T-cell (primary cell): ENCODE data around the gene NIPSNAP2. TPM values are rescaled to one million over a fixed set of nuclear protein-coding genes. Genes with fewer than 3 reads are reported as not detected.

Experiments used
- ATAC-seq, 4 experiments: fragments of 200-7000 bp in 3 of 4; fragments of 150-1000 bp in 1 of 4; cut with Tn5 transposase; replicated peaks in 1 of 4; 1 replicate in 3 of 4; 2 replicates in 1 of 4; pipeline ENCODE4 v1.10.0; 2021; ENCODE audit warnings: moderate library complexity in 3 of 4, mild to moderate bottlenecking in 2 of 4, moderate number of reproducible peaks in 1 of 4
- CTCF ChIA-PET, 2 donors: fragments of 300-600 bp; sonication (Branson Sonifier 250); formaldehyde crosslinking; loops; one replicate each; lab custom pipeline; 2022; ENCODE audit warnings: antibody characterized with exemption in 2 of 2; lab: Charles Lee
- POLR2A ChIA-PET, 2 donors: fragments of 300-600 bp; sonication (Branson Sonifier 250); formaldehyde crosslinking; loops; one replicate each; lab custom pipeline; 2022; ENCODE audit warnings: antibody characterized with exemption in 2 of 2; lab: Charles Lee
- DNase-seq, 35 experiments: peaks; one replicate each; pipeline versions ENCODE4 v3.0.0 to v3.0.0-alpha.2; 2013 to 2023
- H3K27ac ChIP-seq: one replicate; pipeline ENCODE4 v1.5.1; 2013; ENCODE audit warnings: low read length
- H3K27me3 ChIP-seq, 2 experiments: replicated peaks in 1 of 2; 1 replicate in 1 of 2; 2 replicates in 1 of 2; pipeline versions ENCODE4 v1.6.1 to v1.7.0; 2013; ENCODE audit warnings: low read length in 1 of 2, mixed read lengths in 1 of 2; ENCODE audit not compliant: control insufficient read depth in 2 of 2, insufficient read depth in 2 of 2; ENCODE audit errors: extremely low read depth in 1 of 2
- H3K36me3 ChIP-seq, 2 donors: 1 replicate in 1 of 2; 2 replicates in 1 of 2; pipeline versions ENCODE4 v1.6.1 to v1.7.0; 2013; ENCODE audit warnings: low read length in 1 of 2; ENCODE audit not compliant: control insufficient read depth in 2 of 2, insufficient read depth in 1 of 2; ENCODE audit errors: extremely low read depth in 1 of 2
- H3K4me1 ChIP-seq, 2 experiments: 1 replicate in 1 of 2; 2 replicates in 1 of 2; pipeline versions ENCODE4 v1.6.1 to v1.7.0; 2013; ENCODE audit warnings: low read length in 2 of 2, mixed read lengths in 1 of 2; ENCODE audit not compliant: insufficient read depth in 2 of 2, control insufficient read depth in 1 of 2; ENCODE audit errors: extremely low read depth in 1 of 2
- H3K4me3 ChIP-seq, 2 donors: 1 replicate in 1 of 2; 2 replicates in 1 of 2; pipeline versions ENCODE4 v1.5.1 to v1.7.0; 2013; ENCODE audit warnings: mild to moderate bottlenecking in 2 of 2, low read length in 1 of 2, moderate library complexity in 1 of 2; ENCODE audit not compliant: control insufficient read depth in 1 of 2; ENCODE audit errors: extremely low read depth in 1 of 2
- H3K9me3 ChIP-seq: 2 replicates; pipeline ENCODE4 v1.7.0; 2013
- H3K27ac Mint-ChIP-seq, 2 donors: one replicate each; pipeline ENCODE4 v1.8.0; 2020 to 2021; ENCODE audit warnings: mild to moderate bottlenecking in 2 of 2, mixed read lengths in 2 of 2
- H3K27me3 Mint-ChIP-seq, 2 donors: one replicate each; pipeline ENCODE4 v1.8.0; 2021 to 2022; ENCODE audit warnings: mixed read lengths in 2 of 2
- H3K36me3 Mint-ChIP-seq: one replicate; pipeline ENCODE4 v1.8.0; 2021; ENCODE audit warnings: mixed read lengths
- H3K4me1 Mint-ChIP-seq, 3 donors: one replicate each; pipeline ENCODE4 v1.8.0; 2020 to 2022; ENCODE audit warnings: mixed read lengths in 3 of 3, mild to moderate bottlenecking in 1 of 3
- H3K4me3 Mint-ChIP-seq, 3 donors: one replicate each; pipeline ENCODE4 v1.8.0; 2020 to 2022; ENCODE audit warnings: mild to moderate bottlenecking in 3 of 3, mixed read lengths in 3 of 3, moderate library complexity in 3 of 3
- H3K9me3 Mint-ChIP-seq, 3 donors: one replicate each; pipeline ENCODE4 v1.8.0; 2020 to 2022; ENCODE audit warnings: mixed read lengths in 3 of 3
- WGBS: methylation state at CpG from one replicate; pipeline ENCODE4 v1.1.5; 2013; ENCODE audit warnings: missing lambda C conversion rate; ENCODE audit not compliant: insufficient coverage; 5-methylcytosine and 5-hydroxymethylcytosine counted together
- total RNA-seq, 35 experiments: library from RNA in 6 of 35; stranded (reverse) in 6 of 35; fragments of 120-200 nt in 1 of 35; gene quantifications; one replicate each; pipeline versions ENCODE4 v1.2.1 to v1.2.4 and lab custom pipeline; 2013 to 2026

The NIPSNAP2 gene
- total RNA-seq, 5 donors from 2014 or later (not counting 1 experiment from before 2014, with no cell fraction given) = 24.1 to 38.6 (median 28.4) TPM

GRCh38 chr7:55970978-55971377 lies 6.6 kb downstream of the NIPSNAP2 start:
- peak overlapping the region in 1 of 2 donors; percentile 37 for H3K27ac Mint-ChIP-seq
- no peak overlapping the region for H3K27ac ChIP-seq
- no peaks in the 10 kb centered on the region for H3K27me3 Mint-ChIP-seq
- H3K9me3 ChIP-seq = no peaks in the 10 kb centered on the region
- ATAC-seq (no peak), DNase-seq (no peak)
- no peak overlapping the region for H3K4me3 Mint-ChIP-seq
- peaks cover 10% of the 10 kb centered on the region for H3K36me3 Mint-ChIP-seq
- H3K4me1 Mint-ChIP-seq = peaks cover 44 to 59% (median 49%) of the 10 kb centered on the region in 3 donors
- 100% methylated on average over 5 of the region's 8 CpGs for WGBS
- CTCF ChIA-PET = no interaction called here
- no peak overlapping the region for H3K4me3 ChIP-seq
- peaks cover 0 to 2% of the 10 kb centered on the region in 2 donors for H3K36me3 ChIP-seq
- peaks cover 0 to 5% of the 10 kb centered on the region in 2 experiments for H3K4me1 ChIP-seq
- no peaks in the 10 kb centered on the region for H3K9me3 Mint-ChIP-seq
- no peaks in the 10 kb centered on the region for H3K27me3 ChIP-seq
- POLR2A ChIA-PET = no interaction called here

GRCh38 chr7:55973747-55974250 lies 9.4 kb downstream of the NIPSNAP2 start:
- no peaks in the 10 kb centered on the region for H3K9me3 ChIP-seq
- Mint-ChIP-seq H3K4me1 (peaks cover 35 to 44% (median 37%) of the 10 kb centered on the region in 3 donors), H3K36me3 (peaks cover 18% of the 10 kb centered on the region), H3K4me3 (no peak overlapping the region), H3K9me3 (no peaks in the 10 kb centered on the region), H3K27me3 (no peaks in the 10 kb centered on the region), H3K27ac (no peak overlapping the region)
- ChIA-PET POLR2A (no interaction called here), CTCF (interaction anchor here in 1 of 2 donors (0.6 to 1.0 kb wide), 2 partner anchors 10 to 99 kb away, joined by 3 to 4 read pairs; partner anchors contain the start of gene NIPSNAP2)
- H3K27ac ChIP-seq = no peak overlapping the region
- H3K4me1 ChIP-seq = peaks cover 0 to 5% of the 10 kb centered on the region in 2 experiments
- whole genome bisulfite sequencing = 60% methylated on average over 1 of the region's 7 CpGs
- ATAC-seq (no peak), DNase-seq (no peak)
- no peaks in the 10 kb centered on the region for H3K27me3 ChIP-seq
- H3K4me3 ChIP-seq = no peak overlapping the region
- H3K36me3 ChIP-seq = peaks cover 0 to 9% of the 10 kb centered on the region in 2 donors

- 100% methylated on average over 5 of the region's 7 CpGs for WGBS
- CTCF ChIA-PET = interaction anchor here in 1 of 2 donors (0.6 kb wide), 1 partner anchor 337 kb away, joined by 4 read pairs; no protein-coding TSS in a partner anchor
- H3K4me3 ChIP-seq = no peak overlapping the region
- H3K27ac ChIP-seq = no peak overlapping the region
- Mint-ChIP-seq H3K4me1 (peaks cover 17 to 23% (median 18%) of the 10 kb centered on the region in 3 donors), H3K27me3 (no peaks in the 10 kb centered on the region), H3K9me3 (no peaks in the 10 kb centered on the region), H3K4me3 (no peak overlapping the region), H3K36me3 (peaks cover 30% of the 10 kb centered on the region), H3K27ac (no peak overlapping the region)
- H3K27me3 ChIP-seq = no peaks in the 10 kb centered on the region
- DNase-seq (no peak), ATAC-seq (no peak)
- POLR2A ChIA-PET = no interaction called here
- H3K36me3 ChIP-seq = peaks cover 13 to 30% of the 10 kb centered on the region in 2 donors
- H3K9me3 ChIP-seq = no peaks in the 10 kb centered on the region
- H3K4me1 ChIP-seq = no peaks in the 10 kb centered on the region
Measured at GRCh38 chr7:55975988-55976633, 11.7 kb downstream of the NIPSNAP2 start.

- Histone ChIP-seq H3K27ac (no peak overlapping the region), H3K4me3 (no peak overlapping the region), H3K27me3 (no peaks in the 10 kb centered on the region), H3K36me3 (peaks cover 14 to 42% of the 10 kb centered on the region in 2 donors), H3K4me1 (no peaks in the 10 kb centered on the region), H3K9me3 (no peaks in the 10 kb centered on the region)
- Mint-ChIP-seq H3K9me3 (no peaks in the 10 kb centered on the region), H3K4me1 (peaks cover 13 to 16% (median 14%) of the 10 kb centered on the region in 3 donors), H3K27me3 (no peaks in the 10 kb centered on the region), H3K36me3 (peaks cover 35% of the 10 kb centered on the region), H3K4me3 (no peak overlapping the region), H3K27ac (no peak overlapping the region)
- WGBS = no CpG with 5 or more reads among the region's 4 CpGs
- POLR2A ChIA-PET = no interaction called here
- ATAC-seq (no peak), DNase-seq (no peak)
- CTCF ChIA-PET = interaction anchor here in 1 of 2 donors (0.6 to 1.6 kb wide), 2 partner anchors 14 to 75 kb away, joined by 4 read pairs; partner anchors contain the start of gene NIPSNAP2
Measured at GRCh38 chr7:55977831-55978230, 13.4 kb downstream of the NIPSNAP2 start.

GRCh38 chr7:55980266-55980665 lies 15.9 kb downstream of the NIPSNAP2 start:
- no peaks in the 10 kb centered on the region for H3K4me1 ChIP-seq
- DNase-seq (no peak), ATAC-seq (no peak)
- ChIA-PET POLR2A (no interaction called here), CTCF (no interaction called here)
- no peaks in the 10 kb centered on the region for H3K9me3 ChIP-seq
- no peaks in the 10 kb centered on the region for H3K9me3 Mint-ChIP-seq
- H3K4me1 Mint-ChIP-seq = peaks cover 4 to 7% (median 6%) of the 10 kb centered on the region in 3 donors
- H3K4me3 Mint-ChIP-seq = no peak overlapping the region
- H3K27ac ChIP-seq = no peak overlapping the region
- WGBS = 100% methylated on average over 1 of the region's 3 CpGs
- H3K4me3 ChIP-seq = no peak overlapping the region
- no peak overlapping the region for H3K27ac Mint-ChIP-seq
- H3K36me3 Mint-ChIP-seq = peaks cover 42% of the 10 kb centered on the region
- no peaks in the 10 kb centered on the region for H3K27me3 Mint-ChIP-seq
- H3K27me3 ChIP-seq = no peaks in the 10 kb centered on the region
- H3K36me3 ChIP-seq = peaks cover 23 to 64% of the 10 kb centered on the region in 2 donors

- Histone ChIP-seq H3K27ac (no peak overlapping the region), H3K9me3 (no peaks in the 10 kb centered on the region), H3K36me3 (peaks cover 23 to 71% of the 10 kb centered on the region in 2 donors), H3K4me3 (no peak overlapping the region), H3K27me3 (no peaks in the 10 kb centered on the region), H3K4me1 (no peaks in the 10 kb centered on the region)
- no peaks in the 10 kb centered on the region for H3K9me3 Mint-ChIP-seq
- ChIA-PET CTCF (interaction anchor here in 1 of 2 donors (1.4 kb wide), 1 partner anchor 11 kb away, joined by 4 read pairs; no protein-coding TSS in a partner anchor), POLR2A (interaction anchor here (0.6 kb wide), 2 partner anchors 46 to 61 kb away, joined by 3 to 5 read pairs; no protein-coding TSS in a partner anchor)
- ATAC-seq (no peak), DNase-seq (no peak)
- no peak overlapping the region for H3K27ac Mint-ChIP-seq
- H3K4me1 Mint-ChIP-seq = no peaks in the 10 kb centered on the region
- H3K36me3 Mint-ChIP-seq = peaks cover 42% of the 10 kb centered on the region
- H3K27me3 Mint-ChIP-seq = no peaks in the 10 kb centered on the region
- WGBS = no CpG with 5 or more reads among the region's 3 CpGs
- no peak overlapping the region for H3K4me3 Mint-ChIP-seq
Measured at GRCh38 chr7:55983537-55983936, 19.2 kb downstream of the NIPSNAP2 start.
